ENCODE measurements around the gene PHC2. TPM values are rescaled to one million over a fixed set of nuclear protein-coding genes. Genes with fewer than 3 reads are reported as not detected.

PHC2 gene
- total RNA-seq, 1 donor from 2014 or later, result 124 TPM

DNA sequence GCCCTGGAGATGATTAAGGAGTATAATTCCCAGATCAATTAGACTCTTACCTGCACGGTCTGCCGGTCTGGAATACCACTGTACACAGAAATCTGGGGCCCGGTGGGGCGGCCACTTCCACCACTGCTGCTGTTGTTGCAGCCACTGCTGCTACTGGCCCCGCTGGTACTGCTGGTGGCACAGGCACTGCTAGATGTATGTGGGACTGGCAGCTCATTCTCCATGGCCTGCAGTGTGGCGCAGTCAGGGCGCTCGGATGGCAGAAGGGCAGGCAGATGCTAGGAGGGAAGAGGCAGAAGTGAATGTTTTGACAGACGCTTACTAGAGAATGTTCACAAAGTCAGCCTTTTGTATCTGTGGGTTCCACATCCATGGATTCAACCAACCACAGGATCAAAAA is 55.6 kb downstream of the PHC2 start:
- Histone ChIP-seq H3K4me3 (no peak overlapping the region), H3K27me3 (no peaks in the 10 kb centered on the region), H3K9me3 (no peaks in the 10 kb centered on the region), H3K27ac (no peak overlapping the region), H3K4me1 (peaks cover 8% of the 10 kb centered on the region), H3K36me3 (no peaks in the 10 kb centered on the region)
- DNase-seq (no peak), ATAC-seq (no peak)
- intact Hi-C loops (cut with DNase I), result no loop called here
- no peak for TF ChIP-seq CTCF (IDR thresholded peaks at IDR 0.05)

DNA sequence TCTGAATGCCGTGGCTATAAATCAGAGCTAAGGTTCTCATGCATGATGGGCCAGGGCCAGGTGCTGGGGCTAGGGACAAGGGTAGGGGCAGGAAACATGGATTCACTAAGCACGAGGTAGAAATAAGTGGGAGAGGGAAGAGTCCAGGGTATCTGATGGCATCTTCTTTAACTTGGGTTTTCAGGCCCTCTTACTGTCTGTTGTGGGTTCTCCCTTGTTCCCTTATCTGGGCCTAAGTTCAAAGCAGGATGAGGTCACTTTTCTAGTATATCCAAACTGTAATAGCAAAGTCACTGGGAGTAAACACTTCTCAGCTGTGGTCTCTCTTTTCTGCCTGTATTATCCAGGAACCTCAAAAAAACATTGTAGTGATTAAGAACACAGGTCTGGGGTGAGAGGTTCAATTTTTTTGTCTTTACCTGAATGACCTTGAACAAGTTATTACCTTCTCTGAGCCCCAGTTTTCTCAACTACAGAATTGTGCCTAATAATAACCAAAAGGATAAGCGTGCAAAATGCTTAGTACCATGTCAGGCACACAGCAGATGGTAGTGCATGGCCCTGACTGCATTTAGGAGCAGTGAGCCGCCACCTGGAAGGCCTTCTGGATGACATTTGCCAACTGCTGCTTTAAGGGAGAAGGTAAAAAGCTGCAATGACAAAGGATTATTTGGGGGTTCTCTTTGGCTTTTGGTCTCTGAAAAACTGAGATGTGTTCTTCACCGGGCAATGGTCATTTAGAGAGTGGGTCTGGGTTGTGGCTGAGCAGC is 56.4 kb downstream of the PHC2 start:
- no peak overlapping the region for H3K27ac ChIP-seq
- DNase-seq, result no peak
- intact Hi-C loops (cut with DNase I), result no loop called here
- no peak for TF ChIP-seq CTCF (IDR thresholded peaks at IDR 0.05)
- H3K9me3 ChIP-seq, result no peaks in the 10 kb centered on the region
- no peak for ATAC-seq
- no peak overlapping the region for H3K4me3 ChIP-seq
- H3K36me3 ChIP-seq, result no peaks in the 10 kb centered on the region
- H3K4me1 ChIP-seq, result peaks cover 8% of the 10 kb centered on the region
- H3K27me3 ChIP-seq, result no peaks in the 10 kb centered on the region

DNA sequence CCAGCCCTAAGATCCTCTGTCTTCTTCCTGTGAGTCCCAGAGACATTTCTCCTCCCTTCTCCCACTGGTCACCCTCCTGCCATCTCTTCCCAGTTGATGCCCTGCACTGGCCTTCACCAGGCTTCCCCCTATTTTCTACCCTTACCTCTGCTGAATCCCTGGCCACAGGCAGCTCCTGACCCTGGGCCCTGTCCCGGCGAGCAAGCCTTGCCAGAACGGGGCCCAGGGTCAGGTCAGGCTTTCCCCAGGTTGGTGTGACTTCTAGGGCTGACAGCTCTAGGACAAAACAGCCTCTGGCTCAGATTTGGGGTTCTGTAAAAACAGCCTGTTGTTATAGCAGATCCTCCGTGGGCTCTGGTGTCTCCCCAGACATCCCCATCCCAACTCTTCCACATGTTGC is 57.3 kb downstream of the PHC2 start:
- Histone ChIP-seq H3K4me1 (peaks cover 8% of the 10 kb centered on the region), H3K27ac (no peak overlapping the region), H3K36me3 (no peaks in the 10 kb centered on the region), H3K9me3 (no peaks in the 10 kb centered on the region), H3K4me3 (no peak overlapping the region), H3K27me3 (no peaks in the 10 kb centered on the region)
- ATAC-seq, result no peak
- TF ChIP-seq CTCF (IDR thresholded peaks at IDR 0.05), result no peak
- intact Hi-C loops (cut with DNase I), result no loop called here
- no peak for DNase-seq

- H3K9me3 ChIP-seq, result no peaks in the 10 kb centered on the region
- no peaks in the 10 kb centered on the region for H3K27me3 ChIP-seq
- DNase-seq (no peak), ATAC-seq (no peak)
- no peak overlapping the region for H3K4me3 ChIP-seq
- H3K27ac ChIP-seq, result no peak overlapping the region
- TF ChIP-seq CTCF (IDR thresholded peaks at IDR 0.05), result no peak
- peaks cover 9% of the 10 kb centered on the region for H3K4me1 ChIP-seq
- H3K36me3 ChIP-seq, result no peaks in the 10 kb centered on the region
- intact Hi-C loops (cut with DNase I), result no loop called here
Measured at GRCh38 chr1:33372677-33373076, 58.2 kb downstream of the PHC2 start.

DNA sequence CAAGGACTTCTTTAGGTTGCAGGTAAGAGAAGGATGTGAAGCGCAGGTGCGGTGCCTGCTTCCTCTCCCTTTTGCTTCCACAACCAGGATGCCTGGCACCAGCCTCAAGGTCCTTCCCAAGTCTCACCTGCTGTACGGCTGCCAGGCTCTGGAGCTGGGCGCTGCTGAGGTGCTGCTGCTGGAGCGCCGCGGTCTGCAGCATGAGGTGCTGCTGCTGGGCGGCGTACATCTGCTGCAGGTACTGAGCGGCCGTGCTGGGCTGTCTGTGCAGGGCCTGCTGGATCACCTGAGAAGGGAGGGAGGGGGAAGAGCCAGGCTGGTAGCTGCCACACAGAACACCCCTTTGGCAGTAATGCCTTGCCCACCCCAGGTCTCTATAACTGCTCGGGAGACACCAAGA is 58.7 kb downstream of the PHC2 start:
- TF ChIP-seq CTCF (IDR thresholded peaks at IDR 0.05), result no peak
- DNase-seq, result no peak
- Histone ChIP-seq H3K4me3 (no peak overlapping the region), H3K4me1 (peaks cover 11% of the 10 kb centered on the region), H3K9me3 (no peaks in the 10 kb centered on the region), H3K27me3 (no peaks in the 10 kb centered on the region), H3K36me3 (no peaks in the 10 kb centered on the region), H3K27ac (no peak overlapping the region)
- ATAC-seq, result no peak
- intact Hi-C loops (cut with DNase I), result no loop called here

DNA sequence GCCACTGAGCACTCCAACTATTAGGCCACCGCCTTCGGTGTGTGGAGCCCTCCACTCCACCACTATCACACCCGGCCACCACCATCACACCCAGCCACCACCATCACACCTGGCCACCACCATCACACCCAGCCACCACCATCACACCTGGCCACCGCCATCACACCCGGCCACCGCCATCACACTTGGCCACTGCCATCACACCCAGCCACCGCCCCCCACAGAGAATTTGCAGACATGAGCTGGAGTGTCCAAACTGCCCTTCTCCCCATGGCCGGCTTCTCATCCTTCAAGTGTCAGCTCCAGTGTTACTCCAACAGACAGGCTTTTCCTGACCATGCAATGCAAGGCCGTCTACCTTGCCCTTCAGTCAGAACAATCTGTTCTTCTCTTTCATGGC is 59.6 kb downstream of the PHC2 start:
- DNase-seq (no peak), ATAC-seq (no peak)
- H3K4me3 ChIP-seq, result no peak overlapping the region
- no peaks in the 10 kb centered on the region for H3K36me3 ChIP-seq
- no peak overlapping the region for H3K27ac ChIP-seq
- TF ChIP-seq CTCF (IDR thresholded peaks at IDR 0.05), result no peak
- no peaks in the 10 kb centered on the region for H3K27me3 ChIP-seq
- intact Hi-C loops (cut with DNase I), result no loop called here
- no peaks in the 10 kb centered on the region for H3K9me3 ChIP-seq
- peaks cover 11% of the 10 kb centered on the region for H3K4me1 ChIP-seq

Measured in upper lobe of right lung (tissue), 1 donor.